T-helper 2 cell (primary cell): ENCODE results near the gene KRT77.

ENCODE experiments used
- DNase-seq, 5 experiments: peaks; one replicate each; pipeline versions ENCODE4 v3.0.0 to v3.0.0-alpha.2; 2012 to 2022

The KRT77 gene

GRCh38 chr12:52721838-52722470 is 18.6 kb upstream of the KRT77 start:
- no peak for DNase-seq

DNA sequence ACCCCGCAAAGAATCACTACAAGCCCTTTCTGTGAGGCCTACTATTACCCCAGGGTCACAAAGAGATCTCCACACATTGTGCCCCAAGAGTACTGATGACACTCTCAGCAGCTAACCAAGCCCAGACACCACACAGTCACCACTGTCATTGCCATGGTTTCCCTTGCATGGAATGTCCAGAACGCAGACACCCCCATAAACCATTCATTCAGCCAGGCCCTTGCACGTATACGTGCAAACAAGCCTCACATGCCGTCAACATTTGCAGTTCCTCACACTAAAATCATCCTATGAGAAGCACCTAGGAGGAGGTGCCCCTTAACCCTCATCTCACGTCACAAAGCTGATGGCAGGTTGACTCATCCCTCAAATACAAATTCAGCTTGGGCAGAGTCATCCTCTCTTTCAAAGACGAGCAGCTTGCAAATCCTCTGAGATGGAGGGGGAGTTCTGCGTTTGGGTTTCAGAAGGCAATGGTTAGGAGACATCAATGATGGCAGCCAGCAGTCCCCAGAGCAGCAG is 17.1 kb upstream of the KRT77 start:
- DNase-seq = no peak

GRCh38 chr12:52716061-52716460 is 12.7 kb upstream of the KRT77 start:
- no peak for DNase-seq

DNA sequence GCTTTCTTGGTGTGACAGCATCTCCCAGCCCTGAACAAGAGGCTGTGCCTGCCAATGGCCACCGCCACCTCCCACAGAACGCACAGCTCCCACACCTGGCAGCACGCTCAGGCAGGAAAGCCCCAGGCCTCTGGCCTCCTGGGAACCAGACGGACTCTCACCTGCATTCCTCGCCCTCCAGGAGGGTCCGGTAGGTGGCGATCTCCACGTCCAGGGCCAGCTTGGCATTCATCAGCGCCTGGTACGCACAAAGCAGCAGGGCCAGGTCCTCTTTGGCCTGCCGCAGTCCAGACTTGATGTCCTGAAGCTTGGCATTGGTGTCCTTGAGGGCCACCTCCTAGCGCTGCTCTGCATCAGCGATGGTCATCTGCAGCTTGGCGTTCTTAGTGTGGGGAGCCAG is 12.1 kb upstream of the KRT77 start:
- DNase-seq = no peak

- DNase-seq = no peak
Observed at GRCh38 chr12:52714887-52715281, 11.6 kb upstream of the KRT77 start.

DNA sequence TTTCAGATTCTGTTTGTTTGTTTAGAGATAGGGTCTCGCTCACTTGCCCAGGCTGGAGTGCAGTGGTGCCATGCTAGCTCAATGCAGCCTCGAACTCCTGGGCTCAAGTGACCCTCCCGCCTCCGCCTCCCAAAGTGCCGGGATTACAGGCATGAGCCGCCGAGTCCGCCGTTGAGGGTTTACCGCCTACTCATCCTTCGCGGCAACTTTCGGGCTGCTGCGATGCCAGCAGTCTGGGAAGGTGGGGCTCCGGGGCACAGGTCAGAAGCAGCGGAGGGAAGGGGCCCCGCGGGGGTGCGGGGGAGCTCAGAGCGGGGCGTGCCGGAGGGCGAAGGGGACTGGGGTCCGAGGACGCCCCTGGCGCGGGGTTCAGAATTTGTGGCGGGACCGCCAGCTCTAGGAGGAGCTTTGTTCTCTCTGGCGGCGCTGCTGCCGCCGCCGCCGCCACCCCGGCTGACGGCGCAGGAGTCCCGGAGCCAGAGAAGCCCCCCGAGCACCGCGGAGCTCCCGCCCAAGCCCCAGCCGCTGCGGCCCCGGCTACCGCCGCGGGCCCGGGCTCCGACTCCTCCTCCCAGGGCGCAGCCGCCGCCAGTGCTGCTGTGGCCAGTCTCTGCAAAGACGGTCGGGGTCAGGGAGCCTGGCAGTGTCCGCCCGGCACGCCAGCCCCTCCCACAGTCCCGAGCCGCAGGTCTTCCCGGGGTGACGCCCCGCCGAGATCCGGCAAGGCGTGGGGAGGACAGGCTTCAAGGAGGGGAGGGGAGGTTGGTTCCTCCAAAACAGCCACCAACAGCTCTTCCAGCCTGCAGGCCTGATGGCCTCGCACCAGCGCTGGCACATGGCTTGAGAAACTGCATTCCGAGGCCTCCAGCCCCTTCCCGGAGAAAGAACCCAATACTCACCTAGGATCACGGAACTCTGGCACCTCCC is 10.9 kb upstream of the KRT77 start:
- peak in 2 of 5 experiments; percentile 3 to 19 for DNase-seq

DNA sequence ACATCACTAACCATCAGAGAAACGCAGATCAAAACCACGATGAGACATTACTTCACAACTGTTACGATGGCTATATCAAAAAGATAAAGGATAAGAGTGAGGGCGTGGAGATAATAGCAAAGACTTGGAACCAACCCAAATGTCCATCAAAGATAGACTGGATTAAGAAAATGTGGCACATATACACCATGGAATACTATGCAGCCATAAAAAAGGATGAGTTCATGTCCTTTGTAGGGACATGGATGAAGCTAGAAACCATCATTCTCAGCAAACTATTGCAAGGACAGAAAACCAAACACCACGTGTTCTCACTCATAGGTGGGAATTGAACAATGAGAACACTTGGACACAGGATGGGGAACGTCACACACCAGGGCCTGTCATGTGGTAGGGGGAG is 8.8 kb upstream of the KRT77 start:
- peak in 1 of 5 experiments; percentile 16 for DNase-seq

GRCh38 chr12:52710730-52711129 is 7.4 kb upstream of the KRT77 start:
- no peak for DNase-seq

DNA sequence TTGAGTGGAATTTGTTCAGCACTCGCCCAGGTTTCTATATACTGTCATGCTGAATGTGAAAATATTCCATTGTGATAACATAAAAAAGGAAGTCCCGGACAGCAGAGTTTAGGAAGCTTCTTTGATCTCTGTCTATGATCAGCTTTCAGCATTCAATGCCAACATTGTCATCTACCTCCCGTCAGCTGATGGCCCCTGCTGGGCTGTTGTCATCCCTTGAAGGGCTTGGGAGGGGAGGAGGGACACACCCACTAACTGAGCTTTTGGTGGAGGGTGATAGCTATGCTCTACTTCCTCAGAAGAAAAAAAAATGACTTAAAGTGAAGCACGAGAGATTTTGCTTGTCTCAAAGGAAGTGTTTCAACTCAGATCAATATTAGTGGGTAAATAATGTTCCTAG is 4.7 kb upstream of the KRT77 start:
- DNase-seq = peak in 1 of 5 experiments; percentile 41

DNA sequence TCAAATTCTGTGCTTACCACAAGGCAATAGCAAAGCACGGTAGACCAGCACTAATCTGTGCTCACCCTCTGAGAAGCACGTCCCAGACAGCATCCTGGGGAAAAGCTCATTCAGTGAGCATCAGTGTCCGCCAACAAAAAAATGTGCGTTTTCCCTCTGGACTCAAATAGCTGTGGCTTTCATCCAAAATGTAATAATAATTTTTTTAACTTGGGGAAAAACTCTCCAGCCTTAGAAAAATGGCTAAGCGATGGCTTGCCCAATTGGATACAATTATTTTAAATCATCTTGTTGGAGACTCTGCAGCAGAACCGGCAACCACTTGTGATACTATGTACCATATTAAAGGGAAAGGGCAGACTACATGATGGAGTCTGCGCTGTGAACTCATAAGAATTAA is 1.1 kb upstream of the KRT77 start:
- DNase-seq = no peak

GRCh38 chr12:52703878-52704277 is 554 bp upstream of the KRT77 start:
- DNase-seq = peak in 1 of 5 experiments; percentile 34

DNA sequence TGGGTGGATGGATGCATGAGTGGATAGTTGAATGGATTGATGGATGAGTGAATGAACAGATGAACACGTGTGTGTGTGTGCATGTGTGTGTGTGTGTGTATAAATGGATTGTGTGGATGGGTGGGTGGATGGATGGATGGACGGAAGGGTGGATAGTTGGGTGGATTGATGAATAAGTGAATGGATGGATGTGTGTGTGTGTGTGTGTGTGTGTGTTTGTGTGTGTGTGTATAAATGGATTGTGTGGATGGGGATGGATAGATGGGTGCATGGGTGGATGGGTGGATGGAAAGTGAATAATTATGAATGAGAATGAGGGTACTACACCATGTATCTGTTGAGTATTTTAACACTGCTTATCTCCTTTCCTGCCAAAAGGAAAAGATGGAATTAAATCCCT is 986 bp downstream of the KRT77 start:
- DNase-seq = no peak

DNA sequence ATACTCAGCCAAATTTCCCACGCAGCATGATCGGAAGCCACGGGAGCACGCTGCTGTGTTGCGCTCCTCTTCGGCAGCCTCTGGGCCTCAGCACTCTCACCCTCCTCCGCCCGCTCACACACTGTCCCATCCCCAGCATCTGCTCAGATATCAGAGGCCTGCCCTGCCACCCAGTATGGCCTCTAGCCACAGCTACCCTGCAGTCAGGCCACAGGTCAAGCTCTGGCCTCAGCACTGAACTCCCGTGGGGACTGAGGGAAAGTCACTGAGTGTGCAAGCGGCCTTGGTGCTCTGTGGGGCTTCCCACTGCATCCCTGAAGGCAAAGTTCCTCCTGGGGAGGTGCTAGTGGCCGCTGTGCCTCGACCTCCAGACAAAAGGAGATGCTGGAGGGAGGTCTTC is 2.0 kb downstream of the KRT77 start:
- DNase-seq = no peak

DNA sequence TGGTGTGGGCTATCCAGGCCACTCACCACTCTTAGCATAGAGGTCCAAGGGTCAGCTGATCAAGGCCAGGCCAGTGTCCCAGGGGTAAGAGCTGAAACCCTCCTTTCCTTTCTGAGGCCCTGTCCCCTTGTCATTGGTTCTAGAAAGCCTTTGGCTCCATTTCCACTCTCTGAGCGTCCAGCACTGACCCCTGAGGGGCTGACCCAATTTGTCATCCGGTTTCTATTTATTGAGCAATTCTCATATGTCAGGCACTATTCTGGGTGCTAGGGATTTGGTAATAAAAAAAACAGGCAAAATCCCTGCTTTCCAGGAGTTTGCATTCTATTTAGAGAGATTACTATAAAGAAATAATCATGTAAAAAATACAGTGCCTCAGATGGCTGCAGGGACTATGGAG is 3.4 kb downstream of the KRT77 start:
- no peak for DNase-seq

GRCh38 chr12:52699373-52699772 is 4.0 kb downstream of the KRT77 start:
- DNase-seq = no peak

GRCh38 chr12:52698651-52699340 is 4.5 kb downstream of the KRT77 start:
- DNase-seq = no peak

DNA sequence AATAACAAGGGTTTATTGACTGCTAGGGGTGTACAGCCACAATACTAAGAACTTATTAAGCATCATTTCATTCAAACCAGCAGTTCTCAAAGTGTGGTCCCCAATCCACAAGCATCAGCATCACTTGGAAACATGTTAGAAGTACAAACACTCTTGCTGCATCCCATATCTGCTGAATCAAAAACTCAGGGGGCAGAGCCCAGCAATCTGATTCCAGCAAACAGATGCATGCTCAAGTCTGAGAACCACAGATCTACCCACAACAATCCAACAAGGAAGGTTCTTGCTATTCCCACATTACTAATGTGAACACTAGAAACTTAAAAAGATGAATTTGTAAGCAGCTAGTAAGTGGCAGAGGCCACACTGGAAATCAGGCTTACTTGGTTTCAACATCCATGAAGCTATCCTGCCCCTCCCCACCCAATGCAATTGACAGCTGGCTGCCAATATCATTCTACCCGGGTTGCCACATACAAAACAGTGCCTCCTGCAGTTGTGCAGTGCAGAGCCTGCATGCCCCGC is 6.2 kb downstream of the KRT77 start:
- no peak for DNase-seq

DNA sequence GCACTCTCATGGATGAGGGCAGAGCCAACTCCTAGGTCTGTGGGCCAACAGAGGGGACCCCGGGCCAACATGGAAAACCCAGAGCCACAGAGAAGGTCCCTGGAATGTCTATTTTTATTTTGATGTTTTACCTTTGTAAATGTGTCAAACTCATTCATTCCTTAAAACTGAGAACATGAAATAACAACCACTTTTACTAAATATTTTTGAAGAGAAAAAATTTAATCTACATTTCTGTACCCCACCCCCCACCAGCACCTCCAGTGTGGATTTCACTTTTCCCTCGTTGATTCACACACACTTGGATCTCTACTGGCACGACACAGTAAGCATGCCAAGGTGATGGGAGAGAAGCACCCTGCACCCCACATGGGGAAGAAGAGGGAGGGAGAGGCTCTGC is 6.7 kb downstream of the KRT77 start:
- no peak for DNase-seq

DNA sequence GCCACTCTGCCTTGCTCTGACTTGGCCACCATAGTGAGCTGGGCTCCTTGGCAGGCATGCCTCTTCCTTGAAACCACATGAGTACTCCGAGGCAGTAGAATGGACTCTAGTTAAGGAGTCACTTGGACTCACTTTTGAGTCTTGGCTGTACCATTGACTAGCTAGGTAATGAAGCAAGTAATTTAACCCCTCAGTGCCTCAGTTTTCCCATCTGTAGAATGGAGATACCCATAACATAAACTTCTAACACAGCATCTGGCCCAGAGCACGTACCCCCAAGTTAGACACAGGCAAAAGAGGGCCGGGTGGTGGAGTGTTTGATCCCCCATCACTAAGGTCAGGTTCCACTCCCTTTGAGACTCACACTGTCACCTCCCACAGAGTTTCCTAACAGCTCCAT is 8.3 kb downstream of the KRT77 start:
- no peak for DNase-seq

DNA sequence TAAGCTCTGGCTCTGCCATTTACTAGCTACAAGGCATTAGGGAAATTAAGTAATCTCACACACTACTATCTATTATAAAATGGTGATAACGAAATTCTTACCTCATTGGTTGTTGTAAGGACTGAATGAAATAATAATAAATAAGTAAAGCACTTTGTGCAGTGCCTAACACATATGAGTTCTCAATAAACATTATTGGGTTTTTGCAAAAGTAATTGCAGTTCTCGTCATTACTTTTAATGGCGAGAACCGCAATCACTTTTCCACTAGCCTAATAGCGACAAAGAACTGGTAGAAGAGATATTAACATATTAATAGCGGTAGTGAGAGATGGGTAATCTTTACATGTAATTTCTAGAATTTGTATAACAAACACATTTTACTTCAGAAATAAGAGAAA is 9.2 kb downstream of the KRT77 start:
- DNase-seq = no peak

- no peak for DNase-seq
Observed at GRCh38 chr12:52693261-52693660, 10.1 kb downstream of the KRT77 start.

DNA sequence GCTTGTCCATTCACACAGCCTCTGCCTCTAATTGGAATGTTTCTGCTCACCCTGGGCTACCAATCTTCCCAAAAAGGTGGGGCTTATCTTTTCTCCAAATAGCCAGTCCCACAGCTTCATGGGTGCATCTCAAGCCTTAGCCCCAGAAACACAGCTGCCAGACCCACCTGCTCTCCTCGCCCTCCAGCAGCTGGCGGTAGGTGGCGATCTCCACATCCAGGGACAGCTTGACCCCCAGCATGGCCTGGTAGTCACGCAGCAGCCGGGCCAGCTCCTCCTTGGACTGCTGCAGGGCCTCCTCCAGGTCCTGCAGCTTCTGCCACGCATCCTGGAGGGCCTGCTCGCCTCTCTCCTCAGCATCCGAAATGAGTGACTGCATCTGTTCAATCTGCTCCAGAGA is 11.1 kb downstream of the KRT77 start:
- no peak for DNase-seq

GRCh38 chr12:52691841-52692150 is 11.5 kb downstream of the KRT77 start:
- DNase-seq = no peak
